ENCODE data around the gene LIF.

LIF gene

GRCh38 chr22:30284666-30285065 is 38.1 kb upstream of the LIF start:
- DNase-seq (ENCODE audit: low spot score) = no peak
- Histone ChIP-seq H2BK15ac (ENCODE audit: low read length) (no peak overlapping the region), H3K36me3 (replicated peaks in 1 of 2; ENCODE audit: control insufficient read depth in 2 of 2, insufficient read depth in 2 of 2, low read length in 2 of 2) (no peaks in the 10 kb centered on the region), H3K27me3 (ENCODE audit: control insufficient read depth in 3 of 3, insufficient read depth in 3 of 3, low read depth in 1 of 3, low read length in 3 of 3) (peaks cover 0 to 6% (median 0%) of the 10 kb centered on the region in 3 experiments), H3K79me1 (ENCODE audit: low read depth, low read length) (no peaks in the 10 kb centered on the region), H2BK5ac (ENCODE audit: low read length) (peak overlapping the region; percentile 31), H3K23ac (ENCODE audit: low read depth, low read length, poor library complexity) (no peak overlapping the region), H4K8ac (ENCODE audit: low read depth, low read length) (no peak overlapping the region), H3K18ac (ENCODE audit: low read length) (peak overlapping the region; percentile 27), H2BK120ac (ENCODE audit: low read depth, low read length) (no peak overlapping the region), H3K9ac (ENCODE audit: low read depth, low read length, poor library complexity) (no peak overlapping the region), H2AFZ (ENCODE audit: low read length) (no peak overlapping the region), H4K91ac (ENCODE audit: low read depth, low read length, poor library complexity) (no peak overlapping the region), H3K14ac (ENCODE audit: low read length) (no peak overlapping the region), H3K4me2 (ENCODE audit: insufficient read depth, low read length, poor library complexity, severe bottlenecking) (no peak overlapping the region), H2AK5ac (ENCODE audit: low read depth, low read length) (no peak overlapping the region), H3K9me3 (replicated peaks in 1 of 2; ENCODE audit: control insufficient read depth in 2 of 2, insufficient read depth in 1 of 2, low read depth in 1 of 2, low read length in 2 of 2) (no peaks in the 10 kb centered on the region), H3K27ac (replicated peaks; ENCODE audit: low read length) (no peak overlapping the region), H3K4me1 (ENCODE audit: control insufficient read depth in 2 of 2, insufficient read depth in 1 of 2, low read depth in 1 of 2, low read length in 2 of 2) (peaks cover 6 to 8% of the 10 kb centered on the region in 2 donors), H2BK12ac (ENCODE audit: low read length) (no peak overlapping the region), H3K4ac (ENCODE audit: low read length) (no peak overlapping the region), H3K4me3 (ENCODE audit: low read length in 2 of 2) (no peak overlapping the region)
- no CpG with 5 or more reads among the region's 4 CpGs for WGBS, 2 donors (ENCODE audit: extremely low coverage in 2 of 2, insufficient read length in 2 of 2, insufficient replicate concordance in 1 of 2)

DNA sequence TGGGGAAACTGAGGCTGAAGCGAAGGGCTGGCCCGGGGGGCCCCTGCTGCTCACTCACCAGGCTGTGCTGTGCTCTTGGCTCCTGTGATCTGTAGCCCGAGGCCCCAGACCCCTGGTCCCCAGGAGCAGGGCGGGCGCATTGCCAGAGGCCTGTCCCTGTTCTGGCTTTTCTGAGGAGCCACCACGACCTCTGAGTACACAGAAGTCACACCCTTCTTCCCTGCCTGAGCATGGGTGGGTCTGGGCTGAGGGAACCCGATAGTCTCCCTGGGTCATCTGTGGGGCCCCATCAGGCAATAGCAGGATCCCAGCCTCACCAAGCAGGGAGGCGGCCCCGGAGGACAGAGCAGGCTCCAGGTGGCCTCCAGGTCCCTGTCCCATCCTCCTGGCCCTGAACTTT is 37.6 kb upstream of the LIF start:
- no peak overlapping the region for H3K27ac ChIP-seq (replicated peaks; ENCODE audit: low read length)
- WGBS, 2 donors (ENCODE audit: extremely low coverage in 2 of 2, insufficient read length in 2 of 2, insufficient replicate concordance in 1 of 2) = no CpG with 5 or more reads among the region's 9 CpGs
- no peak for DNase-seq (ENCODE audit: low spot score)

GRCh38 chr22:30283342-30283741 is 36.8 kb upstream of the LIF start:
- no peak overlapping the region for H3K4me3 ChIP-seq (ENCODE audit: low read length in 2 of 2)
- no peak overlapping the region for H2BK5ac ChIP-seq (ENCODE audit: low read length)
- no peak overlapping the region for H4K91ac ChIP-seq (ENCODE audit: low read depth, low read length, poor library complexity)
- no peak for DNase-seq (ENCODE audit: low spot score)
- no peaks in the 10 kb centered on the region for H3K79me1 ChIP-seq (ENCODE audit: low read depth, low read length)
- peak overlapping the region; percentile 78 for H2AK5ac ChIP-seq (ENCODE audit: low read depth, low read length)
- H3K36me3 ChIP-seq (replicated peaks in 1 of 2; ENCODE audit: control insufficient read depth in 2 of 2, insufficient read depth in 2 of 2, low read length in 2 of 2) = no peaks in the 10 kb centered on the region
- H3K4me1 ChIP-seq (ENCODE audit: control insufficient read depth in 2 of 2, insufficient read depth in 1 of 2, low read depth in 1 of 2, low read length in 2 of 2) = peaks cover 3 to 5% of the 10 kb centered on the region in 2 donors
- H3K4ac ChIP-seq (ENCODE audit: low read length) = no peak overlapping the region
- H2BK12ac ChIP-seq (ENCODE audit: low read length) = no peak overlapping the region
- no peak overlapping the region for H3K9ac ChIP-seq (ENCODE audit: low read depth, low read length, poor library complexity)
- no peak overlapping the region for H3K27ac ChIP-seq (replicated peaks; ENCODE audit: low read length)
- H3K18ac ChIP-seq (ENCODE audit: low read length) = no peak overlapping the region
- peak overlapping the region; percentile 32 for H2BK15ac ChIP-seq (ENCODE audit: low read length)
- no peak overlapping the region for H4K8ac ChIP-seq (ENCODE audit: low read depth, low read length)
- WGBS, 2 donors (ENCODE audit: extremely low coverage in 2 of 2, insufficient read length in 2 of 2, insufficient replicate concordance in 1 of 2) = no CpG with 5 or more reads among the region's 4 CpGs
- no peaks in the 10 kb centered on the region for H3K9me3 ChIP-seq (replicated peaks in 1 of 2; ENCODE audit: control insufficient read depth in 2 of 2, insufficient read depth in 1 of 2, low read depth in 1 of 2, low read length in 2 of 2)
- no peak overlapping the region for H3K14ac ChIP-seq (ENCODE audit: low read length)
- H2AFZ ChIP-seq (ENCODE audit: low read length) = no peak overlapping the region
- H2BK120ac ChIP-seq (ENCODE audit: low read depth, low read length) = no peak overlapping the region
- peak overlapping the region; percentile 49 for H3K23ac ChIP-seq (ENCODE audit: low read depth, low read length, poor library complexity)
- no peak overlapping the region for H3K4me2 ChIP-seq (ENCODE audit: insufficient read depth, low read length, poor library complexity, severe bottlenecking)
- H3K27me3 ChIP-seq (ENCODE audit: control insufficient read depth in 3 of 3, insufficient read depth in 3 of 3, low read depth in 1 of 3, low read length in 3 of 3) = peaks cover 0 to under 1% (median 0%) of the 10 kb centered on the region in 3 experiments

More for the DNA sequence above, 37.6 kb upstream of the LIF start:
- no peak overlapping the region for H3K14ac ChIP-seq (ENCODE audit: low read length)
- H3K36me3 ChIP-seq (replicated peaks in 1 of 2; ENCODE audit: control insufficient read depth in 2 of 2, insufficient read depth in 2 of 2, low read length in 2 of 2) = no peaks in the 10 kb centered on the region
- H2AK5ac ChIP-seq (ENCODE audit: low read depth, low read length) = peak overlapping the region; percentile 29
- H2BK12ac ChIP-seq (ENCODE audit: low read length) = no peak overlapping the region
- no peak overlapping the region for H4K8ac ChIP-seq (ENCODE audit: low read depth, low read length)
- H3K9me3 ChIP-seq (replicated peaks in 1 of 2; ENCODE audit: control insufficient read depth in 2 of 2, insufficient read depth in 1 of 2, low read depth in 1 of 2, low read length in 2 of 2) = no peaks in the 10 kb centered on the region
- H3K4ac ChIP-seq (ENCODE audit: low read length) = no peak overlapping the region
- H3K4me1 ChIP-seq (ENCODE audit: control insufficient read depth in 2 of 2, insufficient read depth in 1 of 2, low read depth in 1 of 2, low read length in 2 of 2) = peaks cover 6 to 8% of the 10 kb centered on the region in 2 donors
- H3K27me3 ChIP-seq (ENCODE audit: control insufficient read depth in 3 of 3, insufficient read depth in 3 of 3, low read depth in 1 of 3, low read length in 3 of 3) = peaks cover 0 to 6% (median 0%) of the 10 kb centered on the region in 3 experiments
- H2BK120ac ChIP-seq (ENCODE audit: low read depth, low read length) = no peak overlapping the region
- H3K4me2 ChIP-seq (ENCODE audit: insufficient read depth, low read length, poor library complexity, severe bottlenecking) = no peak overlapping the region
- no peak overlapping the region for H2BK15ac ChIP-seq (ENCODE audit: low read length)
- peak overlapping the region; percentile 51 for H3K18ac ChIP-seq (ENCODE audit: low read length)
- H4K91ac ChIP-seq (ENCODE audit: low read depth, low read length, poor library complexity) = no peak overlapping the region
- H3K4me3 ChIP-seq (ENCODE audit: low read length in 2 of 2) = no peak overlapping the region
- no peak overlapping the region for H3K9ac ChIP-seq (ENCODE audit: low read depth, low read length, poor library complexity)
- no peak overlapping the region for H2AFZ ChIP-seq (ENCODE audit: low read length)
- H3K23ac ChIP-seq (ENCODE audit: low read depth, low read length, poor library complexity) = no peak overlapping the region
- peak overlapping the region; percentile 31 for H2BK5ac ChIP-seq (ENCODE audit: low read length)
- no peaks in the 10 kb centered on the region for H3K79me1 ChIP-seq (ENCODE audit: low read depth, low read length)

GRCh38 chr22:30282616-30283046 is 36.1 kb upstream of the LIF start:
- Histone ChIP-seq H3K27ac (replicated peaks; ENCODE audit: low read length) (no peak overlapping the region), H2BK120ac (ENCODE audit: low read depth, low read length) (no peak overlapping the region), H3K14ac (ENCODE audit: low read length) (peak overlapping the region; percentile 40), H2BK15ac (ENCODE audit: low read length) (no peak overlapping the region), H3K4me3 (ENCODE audit: low read length in 2 of 2) (no peak overlapping the region), H3K9ac (ENCODE audit: low read depth, low read length, poor library complexity) (no peak overlapping the region), H3K4me2 (ENCODE audit: insufficient read depth, low read length, poor library complexity, severe bottlenecking) (no peak overlapping the region), H3K79me1 (ENCODE audit: low read depth, low read length) (peaks cover 2% of the 10 kb centered on the region), H3K27me3 (ENCODE audit: control insufficient read depth in 3 of 3, insufficient read depth in 3 of 3, low read depth in 1 of 3, low read length in 3 of 3) (peaks cover 0 to 1% (median 0%) of the 10 kb centered on the region in 3 experiments), H2AFZ (ENCODE audit: low read length) (no peak overlapping the region), H2BK12ac (ENCODE audit: low read length) (no peak overlapping the region), H3K9me3 (replicated peaks in 1 of 2; ENCODE audit: control insufficient read depth in 2 of 2, insufficient read depth in 1 of 2, low read depth in 1 of 2, low read length in 2 of 2) (no peaks in the 10 kb centered on the region), H3K4ac (ENCODE audit: low read length) (no peak overlapping the region), H3K18ac (ENCODE audit: low read length) (no peak overlapping the region), H2BK5ac (ENCODE audit: low read length) (no peak overlapping the region), H3K23ac (ENCODE audit: low read depth, low read length, poor library complexity) (no peak overlapping the region), H3K36me3 (replicated peaks in 1 of 2; ENCODE audit: control insufficient read depth in 2 of 2, insufficient read depth in 2 of 2, low read length in 2 of 2) (no peaks in the 10 kb centered on the region), H4K91ac (ENCODE audit: low read depth, low read length, poor library complexity) (no peak overlapping the region), H2AK5ac (ENCODE audit: low read depth, low read length) (no peak overlapping the region), H3K4me1 (ENCODE audit: control insufficient read depth in 2 of 2, insufficient read depth in 1 of 2, low read depth in 1 of 2, low read length in 2 of 2) (peaks cover 5 to 8% of the 10 kb centered on the region in 2 donors), H4K8ac (ENCODE audit: low read depth, low read length) (no peak overlapping the region)
- no CpG with 5 or more reads among the region's 7 CpGs for WGBS, 2 donors (ENCODE audit: extremely low coverage in 2 of 2, insufficient read length in 2 of 2, insufficient replicate concordance in 1 of 2)
- DNase-seq (ENCODE audit: low spot score) = no peak

Measured in neuronal stem cell (in vitro differentiated cells).